A549 (cell line): ENCODE data around the gene THBS4. TPM values are rescaled to one million over a fixed set of nuclear protein-coding genes. Genes with fewer than 3 reads are reported as not detected.
"Not testable (repeated sequence)": the region's sequence is repeated elsewhere in the genome, so short reads cannot be mapped to it uniquely, and the experiment has no call there.

ENCODE experiments used
- ATAC-seq, 2 experiments: fragments of 200-7000 bp in 1 of 2; fragments of >200 bp in 1 of 2; cut with Nextera tagmentation in 1 of 2; cut with Tn5 transposase in 1 of 2; 3 replicates each; pipeline versions ENCODE4 v1.8.0 to v1.9.1; 2018 to 2020; ENCODE audit warnings: mild to moderate bottlenecking in 1 of 2, moderate library complexity in 1 of 2
- CTCF ChIA-PET: fragments of 300-600 bp; sonication (Branson Sonifier 250); formaldehyde crosslinking; extraction: SDS; loops from one replicate; lab custom pipeline; 2021; ENCODE audit warnings: antibody characterized with exemption, inconsistent platforms; lab: Yijun Ruan, JAX
- POLR2A ChIA-PET: fragments of 350-600 bp; formaldehyde crosslinking; extraction: SDS; loops from one replicate; lab custom pipeline; 2021; ENCODE audit warnings: antibody characterized with exemption, inconsistent platforms; lab: Yijun Ruan, JAX
- DNase-seq, 2 experiments: peaks; one replicate each; pipeline versions ENCODE4 v3.0.0 to v3.0.0-alpha.2; 2011 to 2016; ENCODE audit warnings: low read depth in 1 of 2, low spot score in 1 of 2
- FAIRE-seq: peaks from 2 replicates; lab custom pipeline; 2011; peaks lifted over from hg19 to GRCh38; lab: Jason Lieb, UNC
- H3K27ac ChIP-seq, 2 experiments: fragments of >200 bp; sonication (Bioruptor Twin); formaldehyde crosslinking; 3 replicates each; pipeline ENCODE4 v1.5.1; 2016 to 2017
- H3K4me1 ChIP-seq: fragments of >200 bp; sonication (Bioruptor Twin); formaldehyde crosslinking; 3 replicates; pipeline ENCODE4 v1.6.1; 2016
- H3K4me2 ChIP-seq: fragments of >200 bp; sonication (Bioruptor Twin); formaldehyde crosslinking; 3 replicates; pipeline ENCODE4 v1.6.1; 2016
- H3K4me3 ChIP-seq: fragments of >200 bp; sonication (Bioruptor Twin); formaldehyde crosslinking; 3 replicates; pipeline ENCODE4 v1.5.1; 2016
- H3K9me3 ChIP-seq: fragments of >200 bp; sonication (Bioruptor Twin); formaldehyde crosslinking; 3 replicates; pipeline ENCODE4 v1.6.1; 2016
- CBX2 ChIP-seq: fragments of 200-600 bp; sonication (generic); IDR thresholded peaks from 2 replicates; pipeline ENCODE4 v1.6.1; 2016; ENCODE audit warnings: low read depth, mild to moderate bottlenecking, borderline replicate concordance
- CTCF ChIP-seq: fragments of >200 bp; sonication (Bioruptor Twin); formaldehyde crosslinking; IDR thresholded peaks from 3 replicates; pipeline ENCODE4 v1.5.1; 2016
- E2F6 ChIP-seq: IDR thresholded peaks from 2 replicates; pipeline ENCODE4 v1.6.1; 2012; ENCODE audit warnings: low read depth, borderline replicate concordance
- EHMT2 ChIP-seq: fragments of 200-600 bp; sonication (generic); IDR thresholded peaks from 2 replicates; pipeline ENCODE4 v1.6.1; 2016; ENCODE audit warnings: antibody characterized with exemption, low read depth, mild to moderate bottlenecking, moderate library complexity
- ELK1 ChIP-seq: fragments of 150-350 bp; IDR thresholded peaks from 2 replicates; pipeline ENCODE4 v1.6.1; 2014; ENCODE audit warnings: low read depth, mild to moderate bottlenecking, low read length
- ESRRA ChIP-seq: fragments of 150-350 bp; IDR thresholded peaks from 2 replicates; pipeline ENCODE4 v1.6.1; 2014; ENCODE audit warnings: mild to moderate bottlenecking, low read length, borderline replicate concordance
- GATA3 ChIP-seq: IDR thresholded peaks from 2 replicates; pipeline ENCODE4 v1.6.1; 2012; ENCODE audit warnings: borderline replicate concordance
- HDAC2 ChIP-seq: fragments of 200-600 bp; sonication (generic); IDR thresholded peaks from 2 replicates; pipeline ENCODE4 v1.6.1; 2016
- KDM1A ChIP-seq: fragments of 200-600 bp; sonication (generic); IDR thresholded peaks from 2 replicates; pipeline ENCODE4 v1.6.1; 2016; ENCODE audit warnings: low read depth, mild to moderate bottlenecking
- KDM5A ChIP-seq: fragments of 200-600 bp; sonication (generic); IDR thresholded peaks from 2 replicates; pipeline ENCODE4 v1.6.1; 2016; ENCODE audit warnings: antibody characterized with exemption, mild to moderate bottlenecking
- MAFK ChIP-seq: fragments of 450-650 bp; IDR thresholded peaks from 2 replicates; pipeline ENCODE4 v1.6.1; 2014; ENCODE audit not compliant: partially characterized antibody
- NFE2L2 ChIP-seq: fragments of 150-350 bp; conservative IDR thresholded peaks from 2 replicates; pipeline ENCODE4 v1.6.1; 2014; ENCODE audit warnings: low read length
- NPAS2 ChIP-seq: fragments of 250-450 bp; sonication (Bioruptor Pico); IDR thresholded peaks from 2 replicates; pipeline ENCODE4 v1.8.0; 2022; ENCODE audit warnings: mild to moderate bottlenecking, moderate library complexity, borderline replicate concordance
- PHF8 ChIP-seq: fragments of 200-600 bp; sonication (generic); IDR thresholded peaks from 2 replicates; pipeline ENCODE4 v1.6.1; 2016; ENCODE audit warnings: low read depth, mild to moderate bottlenecking, antibody characterized with exemption, moderate library complexity, borderline replicate concordance
- RNF2 ChIP-seq: fragments of 200-600 bp; sonication (generic); IDR thresholded peaks from 2 replicates; pipeline ENCODE4 v1.6.1; 2016; ENCODE audit warnings: low read depth, mild to moderate bottlenecking, antibody characterized with exemption, moderate library complexity, borderline replicate concordance
- TP53 ChIP-seq: fragments of 250-450 bp; sonication (Bioruptor Pico); IDR thresholded peaks from 2 replicates; pipeline ENCODE4 v1.5.0; 2021; ENCODE audit warnings: mild to moderate bottlenecking, moderate library complexity
- WGBS: methylation state at CpG from one replicate; pipeline ENCODE4 v1.1.6; 2017; ENCODE audit errors: missing lambda C conversion rate; 5-methylcytosine and 5-hydroxymethylcytosine counted together
- polyA plus RNA-seq, 4 experiments: library from polyadenylated mRNA; depleted of rRNA in 3 of 4; stranded (reverse); fragments of >200 nt; fragmentation: RNase III in 1 of 4; extraction: RNeasy Plus Mini Kit Qiagen cat#74134 plus additional on column Dnase treatment in 1 of 4; gene quantifications; 2 replicates in 3 of 4; 3 replicates in 1 of 4; pipeline ENCODE4 v1.2.3, GENCODE V29; 2011 to 2017
- TF ChIP-seq, protein P1 (sequence below): fragments of 250-450 bp; sonication (Bioruptor Pico); IDR thresholded peaks from 2 replicates; pipeline ENCODE4 v1.5.0; 2020; ENCODE audit warnings: low read depth, mild to moderate bottlenecking, moderate library complexity

Gene THBS4
- polyA plus RNA-seq, 2 of the 4 experiments (the other 2 are of a cell fraction), result 0.28 to 0.41 TPM

DNA sequence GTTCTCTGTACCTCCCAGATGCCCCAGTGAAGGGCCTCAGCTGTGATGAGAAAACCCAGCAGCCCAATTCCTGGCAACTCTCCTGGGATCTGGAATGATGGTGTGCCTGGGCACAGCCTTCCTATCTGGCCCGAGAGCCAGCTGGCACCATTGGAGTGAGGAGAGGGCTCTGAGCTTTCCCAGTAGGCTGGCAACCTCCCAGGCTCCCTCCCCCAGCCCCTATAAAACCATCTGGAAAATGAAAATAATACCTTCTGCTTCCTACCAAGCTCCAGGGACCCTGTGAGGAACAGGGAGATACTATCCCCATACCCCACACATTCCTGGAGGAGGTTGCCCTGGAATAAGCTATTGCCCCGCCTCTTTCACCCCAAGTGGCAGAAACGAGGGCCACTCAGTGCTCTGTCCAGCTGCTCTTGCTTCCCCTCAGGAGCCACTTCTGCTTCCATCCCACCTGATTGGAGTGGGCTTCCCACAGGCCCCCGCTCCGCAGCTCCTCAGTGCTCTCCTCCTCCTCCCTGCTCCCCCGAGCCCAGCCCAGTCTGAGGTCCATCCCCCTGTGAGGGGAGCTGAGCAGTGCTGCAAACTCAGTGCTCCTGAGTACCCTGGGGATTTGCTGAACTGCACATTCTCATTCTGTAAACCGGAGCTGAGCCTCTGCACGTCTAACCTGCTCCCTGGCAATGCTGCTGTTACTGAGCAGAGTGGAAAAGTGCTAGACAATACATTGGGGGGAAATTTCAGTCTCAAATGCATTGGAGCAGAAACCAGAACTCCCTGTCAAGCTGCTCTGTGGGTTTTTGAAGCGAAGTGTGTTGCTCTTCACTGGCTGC is 74.7 kb downstream of the THBS4 start:
- CTCF ChIA-PET, result interaction anchor here (0.9 to 1.9 kb wide), 6 partner anchors 10 to 198 kb away, joined by 3 to 6 read pairs (median 4); no protein-coding TSS in a partner anchor
- no peaks in the 10 kb centered on the region for H3K4me1 ChIP-seq
- 51% methylated on average over 8 of the region's 9 CpGs for WGBS

DNA sequence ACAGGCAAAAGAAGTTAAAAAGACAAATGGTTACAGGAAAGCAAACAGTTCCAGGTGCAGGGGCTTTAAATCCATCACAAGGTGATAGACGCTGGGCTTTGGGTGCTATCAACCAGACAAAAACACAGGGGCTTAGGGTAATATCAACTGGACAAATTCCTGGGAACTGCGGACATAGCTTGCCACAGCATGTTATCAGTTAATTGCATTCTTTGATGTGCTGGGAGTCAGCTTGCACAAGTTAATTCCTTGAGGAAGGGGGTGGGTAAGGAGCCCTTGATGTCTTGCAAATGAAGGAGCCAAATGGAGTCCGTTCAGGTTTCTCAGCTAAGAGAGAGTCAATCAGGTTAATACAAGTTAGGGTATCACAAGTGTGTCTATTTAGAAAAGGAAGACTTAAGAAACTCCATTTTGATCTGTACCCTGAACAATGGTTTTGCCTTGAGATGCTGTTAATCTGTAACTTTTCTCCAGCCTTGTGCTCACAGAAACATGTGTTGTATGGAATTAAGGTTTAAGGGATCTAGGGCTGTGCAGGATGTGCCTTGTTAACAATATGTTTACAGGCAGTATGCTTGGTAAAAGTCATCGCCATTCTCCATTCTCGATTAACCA is 76.3 kb downstream of the THBS4 start:
- ATAC-seq, result not testable (repeated sequence)
- 59% methylated on average over 5 of the region's 5 CpGs for WGBS

More for the DNA sequence above, 74.7 kb downstream of the THBS4 start:
- POLR2A ChIA-PET, result interaction anchor here (1.3 kb wide), 1 partner anchor 147 kb away, joined by 3 read pairs; no protein-coding TSS in a partner anchor
- Histone ChIP-seq H3K4me2 (no peak overlapping the region), H3K27ac (no peak overlapping the region), H3K9me3 (no peaks in the 10 kb centered on the region), H3K4me3 (no peak overlapping the region)
- ATAC-seq (peak; percentile 43 to 46; a peak in 4 of 6 replicates), DNase-seq (no peak), FAIRE-seq (no peak)
- TF ChIP-seq CBX2 (no peak), PHF8 (no peak), RNF2 (no peak), MAFK (no peak), TP53 (CRISPR knock-in tag) (no peak), HDAC2 (no peak), EHMT2 (no peak), NFE2L2 (no peak), GATA3 (no peak), KDM1A (no peak), E2F6 (no peak), KDM5A (no peak), ESRRA (no peak), CTCF (no peak), NPAS2 (CRISPR knock-in tag) (no peak), ELK1 (no peak)
- TF ChIP-seq, protein P1, sequence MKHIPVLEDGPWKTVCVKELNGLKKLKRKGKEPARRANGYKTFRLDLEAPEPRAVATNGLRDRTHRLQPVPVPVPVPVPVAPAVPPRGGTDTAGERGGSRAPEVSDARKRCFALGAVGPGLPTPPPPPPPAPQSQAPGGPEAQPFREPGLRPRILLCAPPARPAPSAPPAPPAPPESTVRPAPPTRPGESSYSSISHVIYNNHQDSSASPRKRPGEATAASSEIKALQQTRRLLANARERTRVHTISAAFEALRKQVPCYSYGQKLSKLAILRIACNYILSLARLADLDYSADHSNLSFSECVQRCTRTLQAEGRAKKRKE (CRISPR knock-in tag), result no peak

More for the DNA sequence above, 76.3 kb downstream of the THBS4 start:
- H3K9me3 ChIP-seq, FAIRE-seq, H3K4me1 ChIP-seq, H3K4me2 ChIP-seq, POLR2A ChIA-PET, DNase-seq, H3K27ac ChIP-seq, H3K4me3 ChIP-seq: not testable (repeated sequence)
- CTCF ChIA-PET, result interaction anchor here (0.9 to 1.3 kb wide), 2 partner anchors 9 to 169 kb away, joined by 3 to 4 read pairs; no protein-coding TSS in a partner anchor
